Erythroblast (primary cell): ENCODE measurements around the gene DLST.
A peak's percentile ranks its signal among the peaks of the same experiment; 100 is the strongest.

Source experiments
- GATA1 ChIP-seq: IDR thresholded peaks from 2 replicates; pipeline ENCODE4 v1.6.1; 2011; ENCODE audit warnings: low read depth, mild to moderate bottlenecking, control low read depth, low read length, moderate library complexity
- POLR2A ChIP-seq: IDR thresholded peaks from 2 replicates; pipeline ENCODE4 v1.6.1; 2011; ENCODE audit warnings: mild to moderate bottlenecking, low read length

GRCh38 chr14:74927225-74927624, 45.5 kb downstream of the DLST start:
- TF ChIP-seq POLR2A (peak; percentile 62), GATA1 (peak; percentile 73)
